WTC11 (cell line): ENCODE results near the gene PNMT. TPM values are rescaled to one million over a fixed set of nuclear protein-coding genes. Genes with fewer than 3 reads are reported as not detected.

Source experiments
- ATAC-seq: fragments of 200-7000 bp; cut with Tn5 transposase; 2 replicates; pipeline ENCODE4 v1.10.0; 2021; ENCODE audit warnings: mild to moderate bottlenecking, moderate library complexity
- CTCF ChIA-PET: fragments of 300-600 bp; sonication (Branson Sonifier 250); formaldehyde crosslinking; loops from one replicate; lab custom pipeline; 2021; ENCODE audit warnings: antibody characterized with exemption; lab: Charles Lee
- POLR2A ChIA-PET: fragments of 350-600 bp; sonication (Branson Sonifier 250); formaldehyde crosslinking; loops from one replicate; lab custom pipeline; 2021; ENCODE audit warnings: antibody characterized with exemption; lab: Charles Lee
- DNase-seq: peaks from one replicate; pipeline ENCODE4 v3.0.0; 2021; ENCODE audit warnings: low spot score
- H3K27ac Mint-ChIP-seq: 2 replicates; pipeline ENCODE4 v1.8.0; 2021; ENCODE audit warnings: mixed read lengths
- H3K27me3 Mint-ChIP-seq: 2 replicates; pipeline ENCODE4 v1.8.0; 2021; ENCODE audit warnings: low read depth, mild to moderate bottlenecking, moderate library complexity, mixed read lengths
- H3K36me3 Mint-ChIP-seq: 2 replicates; pipeline ENCODE4 v1.8.0; 2021; ENCODE audit warnings: mixed read lengths
- H3K4me1 Mint-ChIP-seq: 2 replicates; pipeline ENCODE4 v1.8.0; 2022; ENCODE audit warnings: mixed read lengths
- H3K4me3 Mint-ChIP-seq: 2 replicates; pipeline ENCODE4 v1.8.0; 2021; ENCODE audit warnings: mild to moderate bottlenecking, moderate library complexity, mixed read lengths
- H3K9me3 Mint-ChIP-seq: 2 replicates; pipeline ENCODE4 v1.8.0; 2021; ENCODE audit warnings: mixed read lengths
- ARID4B ChIP-seq: sonication (generic); formaldehyde crosslinking; IDR thresholded peaks from 2 replicates; pipeline ENCODE4 v1.8.0; 2023; ENCODE audit warnings: missing genetic modification reagents, mild to moderate bottlenecking, borderline replicate concordance
- ATF6 ChIP-seq: sonication (generic); formaldehyde crosslinking; IDR thresholded peaks from 2 replicates; pipeline ENCODE4 v1.8.1; 2023; ENCODE audit warnings: mild to moderate bottlenecking, missing genetic modification reagents
- CREM ChIP-seq: sonication (generic); formaldehyde crosslinking; IDR thresholded peaks from 2 replicates; pipeline ENCODE4 v1.8.1; 2022; ENCODE audit warnings: mild to moderate bottlenecking, missing genetic modification reagents, moderate library complexity
- GABPB1 ChIP-seq: sonication (generic); formaldehyde crosslinking; IDR thresholded peaks from 2 replicates; pipeline ENCODE4 v1.8.1; 2023; ENCODE audit warnings: mild to moderate bottlenecking, missing genetic modification reagents
- IRF2 ChIP-seq: sonication (generic); formaldehyde crosslinking; IDR thresholded peaks from 2 replicates; pipeline ENCODE4 v1.8.0; 2022; ENCODE audit warnings: low read depth, missing genetic modification reagents, borderline replicate concordance
- KAT7 ChIP-seq: sonication (generic); formaldehyde crosslinking; IDR thresholded peaks from 2 replicates; pipeline ENCODE4 v1.8.1; 2023; ENCODE audit warnings: missing genetic modification reagents, mild to moderate bottlenecking, borderline replicate concordance
- NFATC4 ChIP-seq: fragments of 250-450 bp; sonication (Bioruptor Pico); IDR thresholded peaks from 2 replicates; pipeline ENCODE4 v1.9.0; 2021; ENCODE audit warnings: mild to moderate bottlenecking
- NFE2L1 ChIP-seq: sonication (generic); formaldehyde crosslinking; IDR thresholded peaks from 2 replicates; pipeline ENCODE4 v1.8.1; 2023; ENCODE audit warnings: missing genetic modification reagents
- OVOL2 ChIP-seq: fragments of 250-450 bp; sonication (Bioruptor Pico); IDR thresholded peaks from 2 replicates; pipeline ENCODE4 v1.9.0; 2021; ENCODE audit warnings: mild to moderate bottlenecking, borderline replicate concordance
- SP1 ChIP-seq: sonication (generic); formaldehyde crosslinking; conservative IDR thresholded peaks from 2 replicates; pipeline ENCODE4 v1.8.1; 2022; ENCODE audit warnings: missing genetic modification reagents
- TEAD1 ChIP-seq: sonication (generic); formaldehyde crosslinking; IDR thresholded peaks from 2 replicates; pipeline ENCODE4 v1.8.0; 2022; ENCODE audit warnings: mild to moderate bottlenecking, missing genetic modification reagents
- USF1 ChIP-seq: sonication (generic); formaldehyde crosslinking; IDR thresholded peaks from 2 replicates; pipeline ENCODE4 v1.8.0; 2022; ENCODE audit warnings: mild to moderate bottlenecking, missing genetic modification reagents
- ZNF138 ChIP-seq: sonication (generic); formaldehyde crosslinking; conservative IDR thresholded peaks from 2 replicates; pipeline ENCODE4 v1.8.1; 2022; ENCODE audit warnings: mild to moderate bottlenecking, moderate library complexity, missing genetic modification reagents
- ZSCAN18 ChIP-seq: fragments of 250-450 bp; sonication (Bioruptor Pico); IDR thresholded peaks from 2 replicates; pipeline ENCODE4 v2.1.2; 2022; ENCODE audit warnings: mild to moderate bottlenecking, moderate library complexity
- total RNA-seq: library from RNA; stranded (reverse); gene quantifications from 3 replicates; pipeline ENCODE4 v1.2.3, GENCODE V29; 2021
- TF ChIP-seq, protein P1 (sequence below): fragments of 250-450 bp; sonication (Bioruptor Pico); IDR thresholded peaks from 2 replicates; pipeline ENCODE4 v1.9.0; 2021; ENCODE audit warnings: moderate library complexity, mild to moderate bottlenecking, inconsistent platforms, borderline replicate concordance
- TF ChIP-seq, protein P2 (sequence below): sonication (generic); formaldehyde crosslinking; IDR thresholded peaks from 2 replicates; pipeline ENCODE4 v1.8.0; 2023; ENCODE audit warnings: missing genetic modification reagents

Gene PNMT
- total RNA-seq, 1 experiment from 2014 or later = 3.1 TPM

GRCh38 chr17:39701784-39702422, 33.6 kb downstream of the PNMT start (continued):
- TF ChIP-seq IRF2 (CRISPR knock-in tag) (no peak), SP1 (CRISPR knock-in tag) (no peak), USF1 (CRISPR knock-in tag) (no peak), ZNF138 (no peak), ARID4B (CRISPR knock-in tag) (no peak), NFE2L1 (CRISPR knock-in tag) (no peak), NFATC4 (CRISPR knock-in tag) (no peak), TEAD1 (CRISPR knock-in tag) (no peak), CREM (CRISPR knock-in tag) (no peak), OVOL2 (no peak)
- TF ChIP-seq, protein P1, sequence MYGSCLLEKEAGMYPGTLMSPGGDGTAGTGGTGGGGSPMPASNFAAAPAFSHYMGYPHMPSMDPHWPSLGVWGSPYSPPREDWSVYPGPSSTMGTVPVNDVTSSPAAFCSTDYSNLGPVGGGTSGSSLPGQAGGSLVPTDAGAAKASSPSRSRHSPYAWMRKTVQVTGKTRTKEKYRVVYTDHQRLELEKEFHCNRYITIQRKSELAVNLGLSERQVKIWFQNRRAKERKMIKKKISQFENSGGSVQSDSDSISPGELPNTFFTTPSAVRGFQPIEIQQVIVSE (CRISPR knock-in tag) = no peak
- TF ChIP-seq, protein P2, sequence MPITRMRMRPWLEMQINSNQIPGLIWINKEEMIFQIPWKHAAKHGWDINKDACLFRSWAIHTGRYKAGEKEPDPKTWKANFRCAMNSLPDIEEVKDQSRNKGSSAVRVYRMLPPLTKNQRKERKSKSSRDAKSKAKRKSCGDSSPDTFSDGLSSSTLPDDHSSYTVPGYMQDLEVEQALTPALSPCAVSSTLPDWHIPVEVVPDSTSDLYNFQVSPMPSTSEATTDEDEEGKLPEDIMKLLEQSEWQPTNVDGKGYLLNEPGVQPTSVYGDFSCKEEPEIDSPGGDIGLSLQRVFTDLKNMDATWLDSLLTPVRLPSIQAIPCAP = no peak

GRCh38 chr17:39702901-39703893, 34.9 kb downstream of the PNMT start:
- H3K27ac Mint-ChIP-seq = peak overlapping the region; percentile 91
- ATAC-seq (no peak), DNase-seq (no peak)
- peaks cover 60% of the 10 kb centered on the region for H3K4me1 Mint-ChIP-seq
- ChIA-PET CTCF (interaction anchor here (1.0 to 7.9 kb wide), 8 partner anchors 15 to 82 kb away, joined by 3 to 77 read pairs (median 4); partner anchors contain the start of gene MIEN1), POLR2A (no interaction called here)
- H3K9me3 Mint-ChIP-seq = no peaks in the 10 kb centered on the region
- peaks cover 16% of the 10 kb centered on the region for H3K36me3 Mint-ChIP-seq
- peak overlapping the region; percentile 95 for H3K4me3 Mint-ChIP-seq
- H3K27me3 Mint-ChIP-seq = no peaks in the 10 kb centered on the region
- TF ChIP-seq ATF6 (CRISPR knock-in tag) = no peak
- peak; percentile 70 for TF ChIP-seq GABPB1 (CRISPR knock-in tag)
- TF ChIP-seq KAT7 (CRISPR knock-in tag) = no peak
- no peak for TF ChIP-seq ZSCAN18 (CRISPR knock-in tag)
